Astrocyte (in vitro differentiated cells and primary cell): ENCODE measurements around the gene RASGRF1.

Experiments
- CTCF ChIP-seq: IDR thresholded peaks from 2 replicates; pipeline ENCODE4 v1.5.1; 2011; ENCODE audit warnings: low read depth, mild to moderate bottlenecking, inconsistent platforms, low read length, moderate library complexity; ENCODE audit not compliant: insufficient read depth
- EZH2 ChIP-seq: IDR thresholded peaks from 2 replicates; pipeline ENCODE4 v1.6.1; 2012; ENCODE audit warnings: mild to moderate bottlenecking, low read length, inconsistent platforms; ENCODE audit not compliant: insufficient read depth

- no peak for TF ChIP-seq EZH2
- TF ChIP-seq CTCF = no peak
These were observed 58.8 kb downstream of the RASGRF1 start for GRCh38 chr15:79031821-79032220.
